GM18873 (cell line): ENCODE data around the gene APOC1.
A peak's percentile ranks its signal among the peaks of the same experiment; 100 is the strongest.
"Not testable (repeated sequence)": the region's sequence is repeated elsewhere in the genome, so short reads cannot be mapped to it uniquely, and the experiment has no call there.

Experiments used
- ATAC-seq: cut with Tn5 transposase; IDR thresholded peaks from one replicate; pipeline ENCODE4 v1.9.1; 2021; ENCODE audit warnings: mild to moderate bottlenecking, moderate library complexity, moderate number of reproducible peaks; ENCODE audit not compliant: unreplicated experiment, low FRiP score

Gene APOC1

GRCh38 chr19:44888335-44888734 is 26.1 kb upstream of the APOC1 start:
- not testable (repeated sequence) for ATAC-seq

DNA sequence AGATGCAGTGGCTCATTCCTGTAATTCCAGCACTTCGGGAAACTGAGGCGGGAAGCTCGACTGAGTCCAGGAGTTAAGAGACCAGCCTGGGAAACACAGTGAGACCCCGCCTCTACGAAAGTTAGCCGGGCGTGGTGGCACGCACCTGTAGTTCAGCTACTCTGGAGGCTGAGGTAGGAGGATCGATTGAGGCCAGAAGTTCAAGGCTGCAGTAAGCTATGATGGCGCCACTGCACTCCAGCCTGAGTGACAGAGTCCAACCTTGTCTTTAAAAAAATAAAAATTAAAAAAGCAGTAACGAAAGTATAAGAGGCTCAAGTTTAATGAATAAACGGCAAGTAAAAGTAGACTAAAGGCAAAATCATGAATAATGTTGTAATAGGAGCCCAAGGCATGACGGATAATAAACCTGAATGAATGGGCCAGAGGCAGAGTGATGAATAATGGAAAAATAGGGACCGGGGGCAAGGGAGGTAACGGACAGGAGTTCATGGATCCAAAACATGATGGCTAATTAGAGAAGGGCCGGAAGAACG is 24.5 kb upstream of the APOC1 start:
- no peak for ATAC-seq

GRCh38 chr19:44890366-44891015 is 23.9 kb upstream of the APOC1 start:
- peak; percentile 82 for ATAC-seq

DNA sequence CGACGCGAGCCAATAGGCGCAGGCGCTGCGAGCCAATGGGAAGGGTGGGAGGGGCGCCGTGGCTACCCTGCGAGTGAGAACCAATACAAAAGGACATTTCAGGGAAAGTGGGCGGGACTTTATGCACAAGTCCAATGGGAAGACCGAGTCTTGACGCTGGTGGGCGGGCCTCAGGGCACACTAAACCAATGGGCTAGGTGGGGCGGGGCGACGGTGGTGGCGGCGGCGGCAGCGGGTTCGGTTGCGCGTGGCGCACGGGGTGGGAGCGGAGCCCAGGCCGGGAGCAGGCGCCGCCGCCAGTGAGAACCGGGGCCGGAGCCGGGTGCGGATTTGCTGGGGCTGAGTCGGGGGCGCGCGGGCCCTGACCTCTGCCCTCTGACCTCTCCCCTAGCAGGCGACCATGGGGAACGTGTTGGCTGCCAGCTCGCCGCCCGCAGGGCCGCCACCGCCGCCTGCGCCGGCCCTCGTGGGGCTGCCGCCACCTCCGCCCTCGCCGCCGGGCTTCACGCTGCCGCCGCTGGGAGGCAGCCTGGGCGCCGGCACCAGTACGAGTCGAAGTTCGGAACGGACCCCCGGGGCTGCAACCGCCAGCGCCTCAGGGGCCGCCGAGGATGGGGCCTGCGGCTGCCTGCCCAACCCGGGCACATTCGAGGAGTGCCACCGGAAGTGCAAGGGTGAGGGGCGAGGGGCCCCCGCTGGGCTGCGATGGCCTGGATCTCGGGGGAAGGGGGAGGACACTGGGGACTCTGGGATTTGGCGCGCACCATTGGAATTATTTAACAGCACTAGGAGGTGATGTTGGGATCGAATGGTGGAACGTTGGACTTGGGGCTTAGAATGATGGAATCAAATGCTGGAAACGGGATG is 23.2 kb upstream of the APOC1 start, which contains the start of gene TOMM40:
Gene TOMM40 (plus strand): TSS at position 239 of the 867 bp plus-strand sequence. CDS start 162 bp downstream, at position 401.
- ATAC-seq, result no peak

- ATAC-seq, result no peak
Observed at GRCh38 chr19:44892932-44893331, 21.5 kb upstream of the APOC1 start.

- ATAC-seq, result no peak
Observed at GRCh38 chr19:44893332-44894051, 20.9 kb upstream of the APOC1 start.

DNA sequence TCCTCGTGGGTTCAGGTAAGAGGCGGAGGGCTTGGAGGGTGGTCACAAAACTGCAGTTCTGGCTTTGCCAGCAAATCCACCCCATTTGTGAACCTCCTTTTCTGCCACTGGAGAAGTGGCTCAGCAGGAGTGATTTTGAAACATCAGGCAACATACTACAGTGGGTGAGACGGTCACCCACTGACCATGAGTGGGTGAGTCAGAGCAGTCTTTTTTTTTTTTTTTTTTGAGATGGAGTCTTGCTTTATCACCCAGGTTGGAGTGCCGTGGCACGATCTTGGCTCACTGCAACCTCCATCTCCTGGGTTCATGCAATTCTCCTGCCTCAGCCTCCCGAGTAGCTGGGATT is 20.4 kb upstream of the APOC1 start:
- no peak for ATAC-seq

GRCh38 chr19:44894946-44895345 is 19.5 kb upstream of the APOC1 start:
- ATAC-seq, result no peak

DNA sequence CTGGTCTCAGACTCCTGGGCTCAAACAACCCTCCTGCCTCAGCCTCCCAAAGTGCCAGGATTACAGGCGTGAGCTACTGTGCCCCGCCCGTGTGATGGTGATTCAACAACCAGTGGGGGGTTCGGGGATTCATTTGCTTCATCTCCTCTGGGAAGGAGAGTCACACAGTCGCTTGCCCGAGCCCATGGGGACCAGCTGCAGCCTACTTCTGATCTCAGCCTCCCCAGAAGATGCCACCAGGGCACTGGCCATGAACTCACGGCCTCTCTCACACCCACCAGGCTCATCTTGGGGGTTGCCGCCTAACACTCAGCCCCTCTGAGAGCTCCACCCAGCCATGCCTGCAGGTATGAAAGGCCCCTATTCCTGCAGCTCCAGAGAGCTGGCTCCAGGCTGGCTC is 16.6 kb upstream of the APOC1 start:
- ATAC-seq, result no peak

- ATAC-seq, result no peak
Observed at GRCh38 chr19:44900328-44901244, 13.8 kb upstream of the APOC1 start.

- ATAC-seq, result no peak
Observed at GRCh38 chr19:44903216-44903601, 11.2 kb upstream of the APOC1 start.

DNA sequence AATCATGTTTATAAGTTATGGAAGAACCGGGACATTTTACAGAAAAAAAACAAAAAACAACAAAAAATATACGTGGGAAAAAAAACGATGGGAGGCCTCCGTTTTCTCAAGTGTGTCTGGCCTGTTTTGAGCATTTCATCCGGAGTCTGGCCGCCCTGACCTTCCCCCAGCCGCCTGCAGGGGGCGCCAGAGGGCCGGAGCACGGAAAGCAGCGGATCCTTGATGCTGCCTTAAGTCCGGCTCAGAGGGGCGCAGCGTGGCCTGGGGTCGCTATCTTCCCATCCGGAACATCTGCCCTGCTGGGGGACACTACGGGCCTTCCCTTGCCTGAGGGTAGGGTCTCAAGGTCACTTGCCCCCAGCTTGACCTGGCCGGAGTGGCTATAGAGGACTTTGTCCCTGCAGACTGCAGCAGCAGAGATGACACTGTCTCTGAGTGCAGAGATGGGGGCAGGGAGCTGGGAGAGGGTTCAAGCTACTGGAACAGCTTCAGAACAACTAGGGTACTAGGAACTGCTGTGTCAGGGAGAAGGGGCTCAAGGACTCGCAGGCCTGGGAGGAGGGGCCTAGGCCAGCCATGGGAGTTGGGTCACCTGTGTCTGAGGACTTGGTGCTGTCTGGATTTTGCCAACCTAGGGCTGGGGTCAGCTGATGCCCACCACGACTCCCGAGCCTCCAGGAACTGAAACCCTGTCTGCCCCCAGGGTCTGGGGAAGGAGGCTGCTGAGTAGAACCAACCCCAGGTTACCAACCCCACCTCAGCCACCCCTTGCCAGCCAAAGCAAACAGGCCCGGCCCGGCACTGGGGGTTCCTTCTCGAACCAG is 10.6 kb upstream of the APOC1 start:
- ATAC-seq, result no peak

- no peak for ATAC-seq
Observed at GRCh38 chr19:44904426-44904994, 9.9 kb upstream of the APOC1 start.

DNA sequence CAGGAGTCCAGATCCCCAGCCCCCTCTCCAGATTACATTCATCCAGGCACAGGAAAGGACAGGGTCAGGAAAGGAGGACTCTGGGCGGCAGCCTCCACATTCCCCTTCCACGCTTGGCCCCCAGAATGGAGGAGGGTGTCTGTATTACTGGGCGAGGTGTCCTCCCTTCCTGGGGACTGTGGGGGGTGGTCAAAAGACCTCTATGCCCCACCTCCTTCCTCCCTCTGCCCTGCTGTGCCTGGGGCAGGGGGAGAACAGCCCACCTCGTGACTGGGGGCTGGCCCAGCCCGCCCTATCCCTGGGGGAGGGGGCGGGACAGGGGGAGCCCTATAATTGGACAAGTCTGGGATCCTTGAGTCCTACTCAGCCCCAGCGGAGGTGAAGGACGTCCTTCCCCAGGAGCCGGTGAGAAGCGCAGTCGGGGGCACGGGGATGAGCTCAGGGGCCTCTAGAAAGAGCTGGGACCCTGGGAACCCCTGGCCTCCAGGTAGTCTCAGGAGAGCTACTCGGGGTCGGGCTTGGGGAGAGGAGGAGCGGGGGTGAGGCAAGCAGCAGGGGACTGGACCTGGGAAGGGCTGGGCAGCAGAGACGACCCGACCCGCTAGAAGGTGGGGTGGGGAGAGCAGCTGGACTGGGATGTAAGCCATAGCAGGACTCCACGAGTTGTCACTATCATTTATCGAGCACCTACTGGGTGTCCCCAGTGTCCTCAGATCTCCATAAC is 8.8 kb upstream of the APOC1 start, which contains the start of gene APOE:
Gene APOE (plus strand): TSS at position 360 of the 724 bp plus-strand sequence. CDS start 829 bp downstream, outside the sequence.
- ATAC-seq, result no peak

GRCh38 chr19:44907613-44908012 is 6.8 kb upstream of the APOC1 start:
- ATAC-seq, result no peak

DNA sequence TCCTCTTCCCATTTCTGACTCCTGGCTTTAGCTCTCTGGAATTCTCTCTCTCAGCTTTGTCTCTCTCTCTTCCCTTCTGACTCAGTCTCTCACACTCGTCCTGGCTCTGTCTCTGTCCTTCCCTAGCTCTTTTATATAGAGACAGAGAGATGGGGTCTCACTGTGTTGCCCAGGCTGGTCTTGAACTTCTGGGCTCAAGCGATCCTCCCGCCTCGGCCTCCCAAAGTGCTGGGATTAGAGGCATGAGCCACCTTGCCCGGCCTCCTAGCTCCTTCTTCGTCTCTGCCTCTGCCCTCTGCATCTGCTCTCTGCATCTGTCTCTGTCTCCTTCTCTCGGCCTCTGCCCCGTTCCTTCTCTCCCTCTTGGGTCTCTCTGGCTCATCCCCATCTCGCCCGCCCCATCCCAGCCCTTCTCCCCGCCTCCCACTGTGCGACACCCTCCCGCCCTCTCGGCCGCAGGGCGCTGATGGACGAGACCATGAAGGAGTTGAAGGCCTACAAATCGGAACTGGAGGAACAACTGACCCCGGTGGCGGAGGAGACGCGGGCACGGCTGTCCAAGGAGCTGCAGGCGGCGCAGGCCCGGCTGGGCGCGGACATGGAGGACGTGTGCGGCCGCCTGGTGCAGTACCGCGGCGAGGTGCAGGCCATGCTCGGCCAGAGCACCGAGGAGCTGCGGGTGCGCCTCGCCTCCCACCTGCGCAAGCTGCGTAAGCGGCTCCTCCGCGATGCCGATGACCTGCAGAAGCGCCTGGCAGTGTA is 6.2 kb upstream of the APOC1 start:
- no peak for ATAC-seq

- no peak for ATAC-seq
Observed at GRCh38 chr19:44908836-44909261, 5.6 kb upstream of the APOC1 start.
